ENCODE data around the gene TENM3. TPM values are rescaled to one million over a fixed set of nuclear protein-coding genes. Genes with fewer than 3 reads are reported as not detected.
A peak's percentile ranks its signal among the peaks of the same experiment; 100 is the strongest.

The TENM3 gene
- total and polyA plus RNA-seq, 10 of the 15 experiments (the other 5 are each of a cell fraction or from before 2014, with no cell fraction given) = 0.01 to 1.7 (median 0.08) TPM; not detected in 2

DNA sequence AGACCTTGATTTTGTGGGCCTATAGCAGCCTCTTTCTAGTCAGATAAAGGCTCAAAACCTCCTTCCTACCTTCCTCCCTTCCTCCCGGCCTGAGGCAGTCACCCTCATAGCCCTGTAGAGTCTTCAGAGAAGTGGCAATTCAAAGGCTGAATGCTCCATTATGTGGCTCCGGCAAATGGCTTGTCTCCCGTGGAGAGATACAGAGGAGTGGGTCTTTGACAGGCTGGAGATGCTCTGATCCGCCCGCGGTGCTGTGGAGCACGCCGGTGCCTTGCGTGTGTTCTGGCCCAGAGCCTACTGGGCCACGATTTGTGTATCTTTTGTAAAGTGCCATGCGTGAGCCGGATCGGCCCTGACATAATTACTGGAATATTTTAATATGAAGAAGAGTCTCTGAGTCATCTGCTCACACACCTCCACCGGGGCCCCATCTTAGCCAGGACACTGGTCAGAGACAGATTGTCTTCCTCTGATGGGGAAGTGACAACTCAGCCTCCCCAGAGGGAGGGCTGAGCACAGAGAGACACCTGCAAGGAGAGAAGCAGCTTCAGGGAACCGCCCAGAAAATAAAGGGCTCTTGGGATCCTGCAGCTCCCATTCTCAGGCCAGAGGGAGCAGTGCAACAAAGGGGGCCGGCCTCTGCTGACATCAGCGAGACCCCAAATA, 585.3 kb downstream of the TENM3 start:
- H3K9me3 ChIP-seq (replicated peaks; ENCODE audit: control insufficient read depth, insufficient read depth, low read length) = no peaks in the 10 kb centered on the region; the same call in 2 of the 3 replicates
- no peak overlapping the region for H3K9ac ChIP-seq (ENCODE audit: control insufficient read depth, insufficient read depth, low read length)
- POLR2A ChIA-PET = no interaction called here
- no peak for FAIRE-seq
- no peak overlapping the region for H3K27ac ChIP-seq (ENCODE audit: control insufficient read depth, insufficient read depth)
- DNase-seq (ENCODE audit: low read depth, low spot score) = no peak
- 61% methylated on average over 17 of the region's 17 CpGs for WGBS (ENCODE audit: insufficient coverage, insufficient replicate concordance, low lambda C conversion rate, missing lambda C conversion rate)
- no peaks in the 10 kb centered on the region for H3K79me2 ChIP-seq (ENCODE audit: control insufficient read depth, insufficient read depth, low read length)
- BruUV-seq (replicated peaks) = no TSS peak
- H3K36me3 ChIP-seq (ENCODE audit: control insufficient read depth in 2 of 2, insufficient read depth in 2 of 2, low read length in 1 of 2) = no peaks in the 10 kb centered on the region
- CTCF ChIA-PET = no interaction called here
- no peak overlapping the region for H2AFZ ChIP-seq (ENCODE audit: control insufficient read depth, low read depth, low read length)
- SMC1A ChIA-PET (ENCODE audit: uncharacterized antibody, unreplicated experiment) = interaction anchor here (1.3 kb wide), 1 partner anchor 9 kb away, joined by 3 read pairs; no protein-coding TSS in a partner anchor
- H3K4me1 ChIP-seq (ENCODE audit: control insufficient read depth, insufficient read depth, low read length) = peaks cover 18% of the 10 kb centered on the region
- in situ Hi-C loops (cut with MboI) = no loop called here
- ATAC-seq = peak; percentile 19; the same call in 1 of the 3 replicates
- H4K20me1 ChIP-seq (ENCODE audit: control insufficient read depth, insufficient read depth) = no peaks in the 10 kb centered on the region
- TF ChIP-seq RB1 (IDR thresholded peaks at IDR 0.05; ENCODE audit: borderline replicate concordance) (no peak), E2F8 (IDR thresholded peaks at IDR 0.05; ENCODE audit: low read depth, partially characterized antibody) (no peak), MAX (IDR thresholded peaks at IDR 0.05; ENCODE audit: low read depth, low read length) (no peak), SUZ12 (IDR thresholded peaks at IDR 0.05; ENCODE audit: unreplicated experiment) (no peak), CEBPB (IDR thresholded peaks at IDR 0.05; ENCODE audit: borderline replicate concordance in 1 of 2, low read depth in 2 of 2, low read length in 2 of 2) (no peak), ASH2L (IDR thresholded peaks at IDR 0.05; ENCODE audit: borderline replicate concordance, low read depth) (no peak), KLF5 (IDR thresholded peaks at IDR 0.05; ENCODE audit: partially characterized antibody) (no peak)
- H3K4me2 ChIP-seq (ENCODE audit: control insufficient read depth, insufficient read depth) = no peak overlapping the region
- H3K4me3 ChIP-seq = no peak overlapping the region
- RAD21 ChIA-PET (ENCODE audit: unreplicated experiment) = no interaction called here
- H3K27me3 ChIP-seq (replicated peaks in 1 of 2; ENCODE audit: control insufficient read depth in 2 of 2, insufficient read depth in 2 of 2, low read length in 1 of 2) = no peaks in the 10 kb centered on the region
- intact Hi-C loops (cut with micrococcal nuclease; ENCODE audit: unreplicated experiment) = no loop called here

Measured in GM12878 (cell line).